GM18507 (cell line): ENCODE results near the gene SOX30.

ENCODE experiments used
- DNase-seq: peaks from one replicate; pipeline ENCODE4 v3.0.0; 2011; ENCODE audit warnings: low read depth; ENCODE audit not compliant: insufficient read length; ENCODE audit errors: extremely low spot score
- FAIRE-seq: peaks from 2 replicates; lab custom pipeline; 2011; peaks lifted over from hg19 to GRCh38; lab: Jason Lieb, UNC

Gene SOX30

GRCh38 chr5:157668356-157668755 lies 16.1 kb upstream of the SOX30 start:
- FAIRE-seq: no peak
- DNase-seq: no peak

DNA sequence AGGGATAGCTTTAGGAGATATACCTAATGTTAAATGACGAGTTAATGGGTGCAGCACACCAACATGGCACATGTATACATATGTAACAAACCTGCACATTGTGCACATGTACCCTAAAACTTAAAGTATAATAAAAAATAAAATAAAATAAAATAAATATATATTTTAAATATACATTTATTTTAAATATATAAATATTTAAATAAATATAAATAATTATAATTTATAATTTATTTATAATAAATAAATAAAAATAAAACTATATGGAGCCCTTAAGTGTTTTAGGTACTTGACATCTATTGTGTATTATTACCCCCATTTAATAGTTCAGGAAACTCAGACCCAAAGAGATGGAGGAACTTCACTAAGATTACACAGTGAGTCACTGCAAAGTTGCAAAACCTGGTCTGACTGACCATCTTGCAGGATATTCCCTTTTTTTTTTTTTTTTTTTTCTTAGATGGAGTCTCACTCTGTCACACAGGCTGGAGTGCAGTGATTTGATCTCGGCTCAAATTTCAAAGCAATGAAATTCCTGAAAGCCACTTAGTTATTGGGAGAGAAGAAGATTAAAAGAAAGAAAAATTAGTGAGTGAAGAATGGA lies 13.3 kb upstream of the SOX30 start:
- FAIRE-seq: no peak
- DNase-seq: no peak

DNA sequence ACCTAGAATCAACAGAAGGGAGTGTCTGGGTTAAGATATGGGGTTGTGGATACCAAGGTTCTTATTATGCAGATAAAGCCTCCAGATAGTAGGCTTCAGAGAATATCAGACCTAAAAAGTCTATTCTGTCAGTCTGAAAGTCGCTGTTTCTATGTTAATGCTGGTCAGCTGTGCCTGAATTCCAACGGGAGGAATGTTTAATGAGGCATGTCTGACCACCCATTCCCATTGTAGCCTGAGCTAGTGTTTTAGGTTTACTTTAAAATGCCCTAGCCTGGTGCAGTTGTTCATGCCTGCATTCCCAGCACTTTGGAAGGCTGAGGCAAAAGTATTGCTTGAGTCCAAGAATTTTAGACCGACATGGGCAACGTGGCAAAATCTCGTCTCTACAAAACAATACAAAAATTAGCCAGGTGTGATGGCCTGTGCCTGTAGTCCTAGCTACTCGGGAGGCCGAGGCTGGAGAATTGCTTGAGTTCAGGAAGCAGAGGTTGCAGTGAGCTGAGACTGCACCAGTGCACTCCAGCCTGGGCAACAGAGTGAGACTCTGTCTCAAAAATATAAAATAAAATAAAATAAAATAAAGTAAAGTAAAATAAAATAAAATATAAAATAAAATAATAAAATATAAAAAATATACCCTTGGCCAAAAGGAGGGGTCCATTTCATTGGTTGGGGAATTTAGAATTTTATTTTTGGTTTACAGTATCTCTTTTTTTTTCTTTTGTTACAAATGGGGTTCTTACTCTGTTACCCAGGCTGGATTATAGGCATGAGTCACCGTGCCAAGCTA lies 7.8 kb upstream of the SOX30 start:
- FAIRE-seq: no peak
- DNase-seq: no peak

DNA sequence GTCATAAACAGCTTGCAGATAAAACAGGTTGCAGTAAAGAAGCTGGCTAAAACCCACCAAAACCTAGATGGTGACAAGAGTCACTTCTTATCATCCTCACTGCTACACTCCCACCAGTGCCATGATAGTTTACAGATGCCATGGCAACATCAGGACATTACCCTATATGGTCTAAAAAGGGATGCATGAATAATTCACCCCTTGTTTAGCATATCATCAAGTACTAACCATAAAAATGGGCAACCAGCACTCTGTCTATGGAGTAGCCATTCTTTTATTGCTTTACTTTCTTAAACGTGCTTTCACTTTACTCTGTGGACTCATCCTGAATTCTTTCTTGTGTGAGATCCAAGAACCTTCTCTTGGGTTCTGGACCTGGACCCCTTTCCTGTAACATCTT lies 6.7 kb upstream of the SOX30 start:
- DNase-seq (no peak), FAIRE-seq (no peak)

DNA sequence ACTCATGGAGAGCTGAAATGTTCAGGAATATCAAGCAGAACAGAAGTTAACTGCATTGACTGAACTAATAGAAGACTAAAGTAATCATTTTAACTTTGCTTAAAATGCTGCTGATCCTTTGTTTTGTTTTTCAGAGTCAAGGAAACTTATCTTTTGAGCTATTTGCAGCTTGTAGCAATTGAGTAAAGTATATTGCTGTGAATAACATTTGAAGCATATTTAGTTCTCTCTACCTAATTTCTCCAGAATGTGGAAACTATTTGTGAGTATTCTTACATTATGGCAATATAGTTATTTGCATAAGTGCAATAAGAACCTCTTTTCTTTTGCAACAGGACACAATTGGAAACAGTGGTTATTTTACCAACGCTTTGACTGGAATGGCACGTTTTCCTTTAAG lies 5.3 kb upstream of the SOX30 start:
- DNase-seq (no peak), FAIRE-seq (no peak)

GRCh38 chr5:157651623-157652376 lies 438 bp downstream of the SOX30 start:
- DNase-seq (peak; percentile 44), FAIRE-seq (peak; percentile 73)

DNA sequence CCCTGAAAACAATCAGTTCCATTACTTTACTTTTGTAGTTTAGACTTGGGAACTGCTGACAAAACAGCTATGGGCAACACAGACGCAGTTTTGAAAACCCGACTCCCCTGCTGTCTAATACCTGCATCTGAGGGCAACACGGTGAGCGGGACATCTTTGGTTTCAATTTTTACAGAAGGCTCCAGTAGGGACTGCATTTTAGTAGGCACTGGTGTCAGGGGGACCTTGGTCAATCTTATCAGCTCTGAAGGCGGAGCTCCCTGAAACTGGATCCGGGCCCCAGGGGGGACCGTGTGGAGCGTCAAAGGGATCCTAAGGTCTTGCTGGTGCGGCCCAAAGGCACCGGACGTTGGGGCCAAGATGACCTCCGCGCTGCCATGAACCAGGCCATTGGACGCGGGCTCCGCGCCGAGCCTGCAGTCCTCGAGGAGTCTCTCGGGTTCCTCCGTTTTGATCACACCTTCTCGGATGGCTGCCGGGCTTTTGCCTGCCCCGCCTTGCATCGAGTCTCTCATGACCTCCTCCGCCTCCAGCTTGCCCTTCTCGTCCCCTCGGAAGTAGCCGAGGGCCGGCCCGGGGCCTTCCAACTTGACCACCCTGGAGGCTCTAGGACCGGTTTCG lies 1.1 kb downstream of the SOX30 start:
- no peak for FAIRE-seq
- no peak for DNase-seq

DNA sequence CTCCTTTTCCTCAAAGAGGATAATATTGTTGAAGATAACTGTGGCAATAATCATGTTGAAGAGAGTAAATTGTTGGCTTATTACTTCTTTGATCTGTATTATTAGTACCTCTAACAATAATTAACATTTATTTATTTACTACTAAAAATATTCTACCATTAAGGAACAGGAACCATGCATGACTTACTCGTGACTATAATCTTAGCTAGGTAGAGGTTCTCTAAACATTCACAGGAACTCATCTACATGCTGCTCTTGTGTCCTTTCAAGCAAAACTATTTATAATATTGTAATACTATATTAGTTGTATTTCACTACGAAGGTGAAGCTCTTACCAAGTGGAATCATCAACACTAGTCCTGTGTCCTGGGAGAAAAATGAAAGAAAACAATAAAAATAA lies 3.1 kb downstream of the SOX30 start:
- DNase-seq (no peak), FAIRE-seq (no peak)

DNA sequence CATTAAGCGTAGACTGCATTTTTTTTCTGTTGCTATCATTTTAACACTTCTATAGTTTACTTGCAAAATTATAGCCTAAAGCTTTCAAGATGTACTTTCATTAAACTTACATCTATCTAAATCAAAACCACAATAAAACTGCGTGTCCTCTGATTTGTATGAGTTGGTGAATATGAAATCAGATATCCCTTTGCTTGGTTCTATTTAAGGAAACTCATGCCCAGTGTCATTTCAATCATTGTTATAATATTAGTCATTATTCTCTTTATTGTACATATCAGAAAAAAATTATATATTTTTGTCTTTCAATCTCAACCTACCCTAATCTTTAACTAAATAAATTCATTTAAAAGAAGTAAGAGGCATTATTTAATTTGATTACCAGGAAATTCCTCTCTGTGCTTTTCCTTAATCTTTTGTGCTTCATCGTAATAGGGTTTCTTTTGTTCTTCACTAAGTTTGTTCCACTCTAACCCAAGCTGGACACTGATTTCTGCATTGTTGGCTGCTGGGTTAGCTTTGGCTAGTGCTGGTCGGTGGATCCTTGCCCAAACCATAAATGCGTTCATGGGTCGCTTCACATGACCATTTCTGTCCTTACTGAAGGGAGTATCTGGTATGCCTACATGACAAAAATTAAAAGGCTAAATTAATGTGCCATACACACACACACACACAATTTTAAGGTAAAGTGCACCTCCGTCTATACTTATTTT lies 3.8 kb downstream of the SOX30 start:
- no peak for DNase-seq
- no peak for FAIRE-seq

- DNase-seq (no peak), FAIRE-seq (no peak)
These were observed 11.7 kb downstream of the SOX30 start for GRCh38 chr5:157640406-157641066.

DNA sequence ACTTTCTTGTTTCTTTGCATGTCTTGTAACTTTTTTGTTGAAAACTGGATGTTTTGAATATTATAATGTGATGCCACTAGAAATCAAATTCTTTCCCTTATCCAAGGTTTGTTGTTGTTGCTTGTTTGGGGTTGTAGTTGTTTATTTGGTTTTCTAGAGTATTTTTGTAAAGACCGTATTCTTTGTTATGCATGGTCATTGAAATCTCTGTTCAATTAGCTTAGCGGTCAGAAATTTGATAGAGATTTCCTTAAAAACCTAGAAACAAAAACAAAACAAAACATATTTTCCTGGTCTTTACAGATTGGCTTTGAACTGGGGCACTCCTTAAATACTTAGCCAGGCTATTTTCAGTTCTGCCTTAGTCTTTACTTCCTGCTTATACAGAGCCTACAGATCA lies 21.9 kb downstream of the SOX30 start:
- FAIRE-seq (no peak), DNase-seq (no peak)

DNA sequence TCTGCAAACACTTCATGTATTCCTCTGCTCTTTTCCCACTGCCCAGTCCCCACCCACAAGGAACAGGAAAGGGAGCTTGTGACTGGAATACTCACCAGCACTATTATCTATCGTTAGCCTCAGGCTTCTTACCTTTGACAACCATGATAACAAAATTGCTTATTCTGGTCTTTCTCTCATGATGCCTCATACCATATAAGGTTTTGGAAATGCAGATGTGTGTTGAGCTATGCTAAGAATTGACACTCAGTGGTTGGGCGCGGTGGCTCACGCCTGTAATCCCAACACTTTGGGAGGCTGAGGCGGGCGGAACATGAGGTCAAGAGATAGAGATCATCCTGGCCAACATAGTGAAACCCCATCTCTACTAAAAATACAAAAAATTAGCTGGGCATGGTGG lies 25.4 kb downstream of the SOX30 start:
- DNase-seq (no peak), FAIRE-seq (no peak)

- DNase-seq: no peak
These were observed 28.1 kb downstream of the SOX30 start for GRCh38 chr5:157624144-157624543.

DNA sequence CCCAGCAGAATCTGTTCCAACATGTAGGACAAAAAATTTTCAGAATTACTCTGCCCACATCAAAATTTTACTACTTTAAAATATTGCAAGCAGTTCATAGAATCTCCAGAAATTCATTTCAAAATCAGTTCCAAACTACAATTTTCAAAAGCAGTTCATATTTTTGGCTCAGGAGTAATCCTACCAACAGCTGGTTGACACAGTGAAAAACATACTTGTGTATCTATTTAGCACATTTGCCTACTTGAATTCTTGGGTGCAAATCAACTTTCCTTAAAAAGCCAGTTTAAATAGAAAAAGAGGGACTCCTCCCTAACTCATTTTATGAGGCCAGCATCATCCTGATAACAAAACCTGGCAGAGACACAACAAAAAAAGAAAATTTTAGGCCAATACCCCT lies 31.5 kb downstream of the SOX30 start:
- no peak for FAIRE-seq
- DNase-seq: no peak

More at GRCh38 chr5:157624144-157624543, 28.1 kb downstream of the SOX30 start:
- FAIRE-seq: no peak

DNA sequence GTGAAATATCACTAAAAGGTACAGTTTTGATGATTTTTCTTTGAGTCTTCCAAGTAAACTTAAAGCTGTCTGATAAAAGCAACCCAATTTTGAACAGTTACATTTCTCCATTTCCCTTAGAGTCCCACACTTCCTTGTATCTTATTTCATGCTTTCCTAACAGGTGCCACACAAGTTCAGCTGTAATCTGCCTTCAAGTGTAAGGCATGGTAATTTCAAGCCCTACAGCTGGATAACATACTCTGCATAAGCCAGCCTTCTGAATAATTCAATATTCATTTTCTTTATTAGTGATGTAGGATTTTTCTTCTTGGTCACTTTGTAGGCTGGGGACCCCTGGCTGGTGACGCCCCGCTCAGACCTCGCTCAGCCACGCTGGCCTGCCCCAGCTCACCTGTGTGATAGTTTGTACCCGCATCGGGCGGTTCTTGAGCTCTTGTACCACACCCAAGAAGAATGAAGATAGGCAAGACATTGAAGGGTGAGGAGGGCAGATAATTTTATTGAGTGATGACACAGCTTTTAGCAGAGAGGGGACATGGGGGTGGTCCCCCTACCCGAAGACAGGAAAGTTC lies 34.0 kb downstream of the SOX30 start:
- DNase-seq (no peak), FAIRE-seq (no peak)

- DNase-seq (no peak), FAIRE-seq (no peak)
These were observed 35.5 kb downstream of the SOX30 start for GRCh38 chr5:157616785-157617184.

GRCh38 chr5:157613385-157614245 lies 38.6 kb downstream of the SOX30 start:
- DNase-seq (no peak), FAIRE-seq (no peak)

- no peak for FAIRE-seq
- no peak for DNase-seq
These were observed 39.7 kb downstream of the SOX30 start for GRCh38 chr5:157612581-157612980.
